ENCODE data around the gene KIAA1217.

KIAA1217 gene

DNA sequence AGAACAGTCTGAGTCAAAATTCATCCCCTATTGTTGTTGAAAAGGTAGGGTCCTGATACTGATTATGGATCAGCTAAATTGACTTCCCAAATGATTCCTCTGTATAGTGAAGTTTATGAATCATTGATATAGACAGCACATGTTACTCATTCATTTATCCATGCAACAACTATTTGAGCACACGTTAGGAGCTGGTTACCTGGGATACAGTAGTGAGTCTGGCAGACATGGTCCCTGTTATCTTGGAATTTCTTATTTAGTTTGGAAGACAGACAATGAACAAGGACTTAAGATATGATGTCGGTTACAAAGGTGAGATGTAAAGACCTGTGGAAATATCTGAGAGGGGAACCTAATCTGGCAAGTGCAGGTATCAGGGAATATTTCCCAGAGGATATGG is 28.0 kb upstream of the KIAA1217 start:
- no peak overlapping the region for H3K27ac ChIP-seq (ENCODE audit: low read depth, low read length)
- no peaks in the 10 kb centered on the region for H3K36me3 ChIP-seq (ENCODE audit: insufficient read depth, low read length)
- H3K9me3 ChIP-seq (ENCODE audit: low read length): no peaks in the 10 kb centered on the region
- H3K27me3 ChIP-seq (ENCODE audit: control insufficient read depth in 1 of 2, insufficient read depth in 2 of 2, low read length in 2 of 2): no peaks in the 10 kb centered on the region
- no peaks in the 10 kb centered on the region for H3K4me1 ChIP-seq (ENCODE audit: insufficient read depth, low read length)
- H3K4me3 ChIP-seq (ENCODE audit: low read depth in 1 of 2, low read length in 2 of 2): no peak overlapping the region
- no peak overlapping the region for H3K9ac ChIP-seq (ENCODE audit: low read length)

DNA sequence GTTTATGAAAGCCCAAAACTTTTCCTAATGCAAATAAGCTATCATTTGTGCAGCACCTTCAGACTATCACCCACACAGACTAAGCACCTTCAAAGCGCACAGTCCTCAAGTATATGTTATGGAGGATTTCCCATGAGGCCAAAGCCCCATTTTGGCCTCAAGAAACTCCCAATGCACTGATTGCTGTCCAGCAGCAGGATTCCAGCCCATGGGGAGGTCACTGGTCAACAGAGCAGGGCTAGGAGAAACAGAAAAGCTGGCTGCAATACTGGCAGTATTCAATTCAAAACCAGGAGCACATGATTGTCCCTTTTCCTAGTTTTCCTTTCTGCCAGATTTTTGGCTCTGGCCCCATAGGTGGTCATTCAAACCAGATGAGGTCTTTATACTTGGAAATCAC is 24.5 kb upstream of the KIAA1217 start:
- no peak overlapping the region for H3K27ac ChIP-seq (ENCODE audit: low read depth, low read length)
- H3K4me3 ChIP-seq (ENCODE audit: low read depth in 1 of 2, low read length in 2 of 2): no peak overlapping the region
- no peaks in the 10 kb centered on the region for H3K27me3 ChIP-seq (ENCODE audit: control insufficient read depth in 1 of 2, insufficient read depth in 2 of 2, low read length in 2 of 2)
- no peak overlapping the region for H3K9ac ChIP-seq (ENCODE audit: low read length)
- no peaks in the 10 kb centered on the region for H3K9me3 ChIP-seq (ENCODE audit: low read length)
- H3K36me3 ChIP-seq (ENCODE audit: insufficient read depth, low read length): no peaks in the 10 kb centered on the region
- no peaks in the 10 kb centered on the region for H3K4me1 ChIP-seq (ENCODE audit: insufficient read depth, low read length)

DNA sequence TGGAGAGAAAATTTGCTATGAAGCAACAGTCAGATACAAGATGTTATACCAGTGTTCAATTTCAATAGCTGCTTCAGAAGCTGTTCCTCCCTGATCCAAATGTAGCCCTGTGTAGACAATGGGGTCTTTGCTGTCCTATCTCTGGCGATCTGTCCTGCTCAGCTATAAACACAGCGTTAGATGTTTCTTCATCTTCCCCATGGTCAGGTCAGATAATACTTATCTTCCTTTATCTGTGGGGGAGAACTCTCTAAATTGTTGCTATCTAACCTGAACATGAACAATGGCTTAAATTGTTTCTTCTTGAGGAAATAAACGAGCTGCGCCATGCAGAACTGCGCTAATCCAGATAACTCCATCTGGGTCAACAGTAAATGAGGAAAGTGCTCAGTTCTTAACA is 15.6 kb upstream of the KIAA1217 start:
- Histone ChIP-seq H3K27ac (ENCODE audit: low read depth, low read length) (no peak overlapping the region), H3K4me3 (ENCODE audit: low read depth in 1 of 2, low read length in 2 of 2) (no peak overlapping the region)

DNA sequence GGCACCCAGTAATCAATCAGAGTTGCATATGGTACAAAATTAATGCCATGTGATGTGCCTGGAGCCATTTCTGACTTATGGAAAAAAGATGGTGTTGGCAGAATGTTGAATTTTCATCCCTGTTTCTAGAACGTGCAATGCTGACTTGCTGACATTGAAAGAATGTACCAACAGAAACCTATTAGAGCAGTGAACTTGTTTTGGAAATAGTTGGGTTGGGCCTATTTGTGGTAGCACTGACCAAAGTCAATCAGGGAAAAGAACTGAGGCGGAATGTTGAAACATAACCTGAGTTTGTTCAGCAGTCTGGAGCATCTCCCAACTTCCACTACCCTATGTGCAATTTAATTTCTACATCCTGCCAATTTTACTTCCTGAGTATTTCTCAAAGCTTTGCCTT is 11.7 kb upstream of the KIAA1217 start:
- no peak overlapping the region for H3K9ac ChIP-seq (ENCODE audit: low read length)

More for the DNA sequence above, 15.6 kb upstream of the KIAA1217 start:
- no peaks in the 10 kb centered on the region for H3K9me3 ChIP-seq (ENCODE audit: low read length)
- H3K9ac ChIP-seq (ENCODE audit: low read length): no peak overlapping the region
- peaks cover 6% of the 10 kb centered on the region for H3K4me1 ChIP-seq (ENCODE audit: insufficient read depth, low read length)
- no peaks in the 10 kb centered on the region for H3K27me3 ChIP-seq (ENCODE audit: control insufficient read depth in 1 of 2, insufficient read depth in 2 of 2, low read length in 2 of 2)
- no peaks in the 10 kb centered on the region for H3K36me3 ChIP-seq (ENCODE audit: insufficient read depth, low read length)

DNA sequence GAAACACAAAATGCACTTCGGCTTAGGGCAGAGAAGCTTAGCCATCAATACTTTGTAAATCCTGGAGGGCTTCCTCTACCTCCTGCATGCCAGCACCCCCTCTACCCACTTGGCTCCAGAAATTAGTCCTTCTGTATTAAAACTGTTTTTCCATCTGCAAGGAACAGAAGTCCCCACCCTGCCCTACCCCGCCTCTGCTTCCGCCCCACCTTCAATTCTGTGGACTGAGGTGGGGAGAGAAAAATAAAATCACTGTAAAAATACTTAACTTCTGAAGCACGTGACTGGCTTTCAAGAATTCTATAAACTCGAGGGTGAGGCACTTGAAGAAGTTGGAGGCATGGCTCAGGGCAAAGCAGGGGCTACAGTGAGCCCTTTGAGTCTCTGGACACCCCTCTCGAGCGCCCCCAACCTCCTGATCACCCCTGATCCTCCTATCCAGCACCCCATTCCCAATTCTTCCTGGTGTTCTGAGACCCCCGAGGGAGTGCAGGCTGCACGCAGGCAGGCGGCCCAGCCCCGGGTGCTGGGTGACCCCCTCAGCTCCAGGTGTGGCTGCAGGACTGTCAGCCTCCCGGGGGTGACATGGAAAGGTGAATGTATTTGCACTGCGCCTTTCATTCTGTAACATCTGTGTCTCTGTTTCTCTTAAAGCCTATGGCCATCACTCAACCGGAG is 7.3 kb upstream of the KIAA1217 start:
- H3K4me1 ChIP-seq (ENCODE audit: insufficient read depth, low read length): peaks cover under 1% of the 10 kb centered on the region
- H3K27me3 ChIP-seq (ENCODE audit: control insufficient read depth in 1 of 2, insufficient read depth in 2 of 2, low read length in 2 of 2): no peaks in the 10 kb centered on the region
- no peaks in the 10 kb centered on the region for H3K9me3 ChIP-seq (ENCODE audit: low read length)
- no peaks in the 10 kb centered on the region for H3K36me3 ChIP-seq (ENCODE audit: insufficient read depth, low read length)
- H3K9ac ChIP-seq (ENCODE audit: low read length): no peak overlapping the region
- no peak overlapping the region for H3K27ac ChIP-seq (ENCODE audit: low read depth, low read length)
- H3K4me3 ChIP-seq (ENCODE audit: low read depth in 1 of 2, low read length in 2 of 2): no peak overlapping the region

More for the DNA sequence above, 11.7 kb upstream of the KIAA1217 start:
- no peaks in the 10 kb centered on the region for H3K36me3 ChIP-seq (ENCODE audit: insufficient read depth, low read length)
- H3K4me1 ChIP-seq (ENCODE audit: insufficient read depth, low read length): peaks cover 6% of the 10 kb centered on the region
- H3K27ac ChIP-seq (ENCODE audit: low read depth, low read length): no peak overlapping the region
- no peaks in the 10 kb centered on the region for H3K9me3 ChIP-seq (ENCODE audit: low read length)
- no peak overlapping the region for H3K4me3 ChIP-seq (ENCODE audit: low read depth in 1 of 2, low read length in 2 of 2)
- no peaks in the 10 kb centered on the region for H3K27me3 ChIP-seq (ENCODE audit: control insufficient read depth in 1 of 2, insufficient read depth in 2 of 2, low read length in 2 of 2)

DNA sequence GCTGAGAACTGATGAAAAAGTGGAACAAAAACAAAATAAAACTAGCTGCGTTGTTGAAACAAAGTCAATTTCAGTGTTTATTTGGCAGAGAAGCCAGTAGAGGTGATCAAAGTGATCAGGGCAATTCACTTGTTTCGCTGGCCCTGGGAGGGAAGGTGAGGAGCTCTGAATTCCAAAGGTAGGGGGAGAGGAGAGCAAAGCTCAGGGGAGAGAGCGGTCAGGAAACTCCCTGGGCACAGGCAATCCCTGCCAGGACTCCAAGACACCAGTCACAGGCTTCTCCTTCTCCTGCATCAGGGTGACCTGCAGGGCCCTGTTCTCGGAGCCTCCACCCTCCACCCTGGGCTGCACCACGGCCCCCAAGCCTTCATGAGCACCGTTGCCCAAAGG is 6.8 kb upstream of the KIAA1217 start:
- Histone ChIP-seq H3K36me3 (ENCODE audit: insufficient read depth, low read length) (no peaks in the 10 kb centered on the region), H3K4me1 (ENCODE audit: insufficient read depth, low read length) (no peaks in the 10 kb centered on the region), H3K27me3 (ENCODE audit: control insufficient read depth in 1 of 2, insufficient read depth in 2 of 2, low read length in 2 of 2) (no peaks in the 10 kb centered on the region), H3K4me3 (ENCODE audit: low read depth in 1 of 2, low read length in 2 of 2) (no peak overlapping the region), H3K9me3 (ENCODE audit: low read length) (no peaks in the 10 kb centered on the region), H3K27ac (ENCODE audit: low read depth, low read length) (no peak overlapping the region), H3K9ac (ENCODE audit: low read length) (no peak overlapping the region)

DNA sequence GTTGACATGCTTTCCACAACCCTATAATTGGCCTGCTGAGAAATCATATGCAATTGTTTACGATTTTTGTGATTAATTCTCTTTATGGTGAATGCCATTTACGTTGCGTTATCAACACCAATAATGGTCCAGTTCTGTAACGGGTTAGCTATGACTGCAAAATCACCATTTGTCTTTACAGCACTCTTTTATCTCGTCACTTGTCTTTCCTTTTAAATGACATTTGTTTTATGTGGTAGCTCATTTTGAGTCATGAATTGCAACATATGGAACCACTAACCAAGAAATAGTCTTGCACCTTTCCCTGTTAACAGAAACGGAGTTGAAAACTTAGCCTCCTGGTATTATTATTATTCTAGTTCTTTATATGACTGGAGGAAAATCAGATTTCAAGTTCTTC is 3.1 kb upstream of the KIAA1217 start:
- H3K27ac ChIP-seq (ENCODE audit: low read depth, low read length): no peak overlapping the region
- H3K9me3 ChIP-seq (ENCODE audit: low read length): no peaks in the 10 kb centered on the region
- no peak overlapping the region for H3K4me3 ChIP-seq (ENCODE audit: low read depth in 1 of 2, low read length in 2 of 2)
- H3K36me3 ChIP-seq (ENCODE audit: insufficient read depth, low read length): no peaks in the 10 kb centered on the region
- peaks cover 23% of the 10 kb centered on the region for H3K4me1 ChIP-seq (ENCODE audit: insufficient read depth, low read length)
- no peak overlapping the region for H3K9ac ChIP-seq (ENCODE audit: low read length)
- no peaks in the 10 kb centered on the region for H3K27me3 ChIP-seq (ENCODE audit: control insufficient read depth in 1 of 2, insufficient read depth in 2 of 2, low read length in 2 of 2)

DNA sequence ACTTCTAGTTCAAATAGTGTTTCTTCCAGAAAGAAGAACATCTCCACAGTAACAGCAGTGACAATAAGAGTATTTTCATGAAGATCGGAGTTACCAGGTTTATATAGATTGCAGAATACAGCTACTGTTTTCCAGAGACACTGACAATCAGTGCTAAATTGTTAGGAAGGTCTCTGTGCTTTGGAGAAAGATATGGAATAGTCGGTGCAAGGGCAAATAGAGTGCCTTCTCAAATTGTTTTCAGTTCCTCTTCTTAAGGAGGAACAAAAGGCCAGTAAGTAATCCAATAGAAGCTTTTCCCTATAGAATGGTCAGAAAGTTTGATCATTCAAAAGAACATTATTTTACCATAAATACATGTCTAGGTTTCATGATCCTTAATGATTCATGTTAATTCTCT is 2.6 kb upstream of the KIAA1217 start:
- Histone ChIP-seq H3K4me1 (ENCODE audit: insufficient read depth, low read length) (peaks cover 23% of the 10 kb centered on the region), H3K27ac (ENCODE audit: low read depth, low read length) (no peak overlapping the region), H3K9ac (ENCODE audit: low read length) (no peak overlapping the region)

DNA sequence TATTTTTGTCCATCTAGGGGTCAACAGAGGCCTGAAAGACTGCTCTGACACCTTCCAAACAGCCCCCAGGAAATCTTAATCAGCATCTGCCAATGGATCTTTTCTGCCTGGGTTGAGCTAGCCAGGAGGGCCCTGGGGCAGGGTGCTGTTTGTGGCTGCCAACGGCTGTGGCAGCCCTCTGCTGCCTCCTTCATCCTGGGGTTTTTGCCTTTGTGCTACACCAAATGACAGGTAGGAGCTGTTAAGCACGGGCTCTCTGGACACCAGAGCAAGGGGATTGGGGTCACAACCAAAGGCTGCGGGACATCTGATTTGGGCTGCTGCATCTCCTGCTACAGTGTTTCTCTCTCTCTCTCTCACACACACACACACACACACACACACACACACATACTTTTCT is 2.0 kb upstream of the KIAA1217 start:
- H3K4me1 ChIP-seq (ENCODE audit: insufficient read depth, low read length): peaks cover 23% of the 10 kb centered on the region
- no peak overlapping the region for H3K4me3 ChIP-seq (ENCODE audit: low read depth in 1 of 2, low read length in 2 of 2)
- no peaks in the 10 kb centered on the region for H3K27me3 ChIP-seq (ENCODE audit: control insufficient read depth in 1 of 2, insufficient read depth in 2 of 2, low read length in 2 of 2)
- H3K36me3 ChIP-seq (ENCODE audit: insufficient read depth, low read length): no peaks in the 10 kb centered on the region
- H3K27ac ChIP-seq (ENCODE audit: low read depth, low read length): no peak overlapping the region
- H3K9me3 ChIP-seq (ENCODE audit: low read length): no peaks in the 10 kb centered on the region
- H3K9ac ChIP-seq (ENCODE audit: low read length): no peak overlapping the region

More for the DNA sequence above, 2.6 kb upstream of the KIAA1217 start:
- Histone ChIP-seq H3K9me3 (ENCODE audit: low read length) (no peaks in the 10 kb centered on the region), H3K27me3 (ENCODE audit: control insufficient read depth in 1 of 2, insufficient read depth in 2 of 2, low read length in 2 of 2) (no peaks in the 10 kb centered on the region), H3K36me3 (ENCODE audit: insufficient read depth, low read length) (no peaks in the 10 kb centered on the region), H3K4me3 (ENCODE audit: low read depth in 1 of 2, low read length in 2 of 2) (no peak overlapping the region)

DNA sequence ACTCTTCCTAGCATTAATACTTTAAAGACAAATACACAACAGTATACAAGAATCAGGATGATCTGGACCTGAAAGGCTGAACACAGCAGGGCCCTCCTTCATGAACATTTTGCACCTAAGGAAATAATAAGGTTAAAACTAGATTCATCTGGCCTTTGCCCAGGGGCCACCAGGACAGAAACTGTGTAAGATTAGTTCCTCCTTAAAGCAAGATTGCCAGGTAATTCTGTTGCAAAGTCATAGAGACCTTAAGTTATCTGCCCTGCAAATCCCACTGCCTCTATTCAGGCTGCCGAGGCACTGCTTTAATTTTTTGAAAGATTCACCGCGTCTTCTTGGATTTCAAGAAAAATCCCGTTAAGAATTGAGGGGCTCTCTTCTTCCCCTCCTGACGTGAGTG is 1.6 kb upstream of the KIAA1217 start:
- H3K9me3 ChIP-seq (ENCODE audit: low read length): no peaks in the 10 kb centered on the region
- no peak overlapping the region for H3K4me3 ChIP-seq (ENCODE audit: low read depth in 1 of 2, low read length in 2 of 2)
- H3K27me3 ChIP-seq (ENCODE audit: control insufficient read depth in 1 of 2, insufficient read depth in 2 of 2, low read length in 2 of 2): no peaks in the 10 kb centered on the region
- no peak overlapping the region for H3K27ac ChIP-seq (ENCODE audit: low read depth, low read length)
- peaks cover 23% of the 10 kb centered on the region for H3K4me1 ChIP-seq (ENCODE audit: insufficient read depth, low read length)
- no peaks in the 10 kb centered on the region for H3K36me3 ChIP-seq (ENCODE audit: insufficient read depth, low read length)
- no peak overlapping the region for H3K9ac ChIP-seq (ENCODE audit: low read length)

DNA sequence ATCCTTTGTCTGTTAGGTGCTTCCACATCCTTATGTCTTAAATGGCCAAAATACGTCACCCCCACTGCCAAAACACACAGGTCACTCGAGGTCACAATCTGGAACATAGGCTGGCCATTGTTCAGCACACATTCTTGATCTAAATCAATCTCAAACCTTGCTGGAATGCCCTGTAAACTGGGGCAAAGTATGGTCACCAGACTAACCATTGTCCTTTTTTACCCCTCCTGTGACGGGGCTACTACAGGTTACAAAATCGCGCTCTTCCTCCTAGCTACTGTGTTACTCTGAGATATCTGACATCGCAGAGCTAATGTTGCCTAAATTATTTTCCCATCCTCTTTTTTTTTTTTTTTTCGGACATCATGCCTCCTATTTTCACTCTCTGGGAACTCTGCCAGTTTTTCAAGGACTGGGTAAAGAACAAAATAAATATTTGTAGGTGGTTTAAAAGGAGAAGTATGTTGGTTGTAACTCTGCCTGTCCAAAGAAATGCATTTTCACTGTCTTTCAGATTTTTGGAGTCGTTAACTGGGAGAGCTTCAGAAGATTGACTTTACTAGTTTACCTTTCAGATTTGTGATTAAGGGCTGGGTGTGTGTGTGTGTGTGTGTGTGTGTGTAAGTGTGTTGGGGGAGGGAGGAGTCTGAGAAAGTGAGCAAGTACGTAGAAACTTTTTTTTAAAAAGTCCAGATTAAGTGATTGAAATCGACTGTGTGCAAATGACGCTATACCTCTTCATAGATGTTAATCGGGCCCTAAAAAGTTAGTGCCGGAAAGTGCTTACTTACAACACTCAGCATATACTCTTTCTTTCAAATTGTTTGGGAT is 942 bp upstream of the KIAA1217 start:
- Histone ChIP-seq H3K27ac (ENCODE audit: low read depth, low read length) (peak overlapping the region; percentile 73), H3K9me3 (ENCODE audit: low read length) (no peaks in the 10 kb centered on the region), H3K4me1 (ENCODE audit: insufficient read depth, low read length) (peaks cover 23% of the 10 kb centered on the region), H3K4me3 (ENCODE audit: low read depth in 1 of 2, low read length in 2 of 2) (peak overlapping the region in 1 of 2 donors; percentile 91), H3K9ac (ENCODE audit: low read length) (peak overlapping the region; percentile 74), H3K36me3 (ENCODE audit: insufficient read depth, low read length) (no peaks in the 10 kb centered on the region), H3K27me3 (ENCODE audit: control insufficient read depth in 1 of 2, insufficient read depth in 2 of 2, low read length in 2 of 2) (no peaks in the 10 kb centered on the region)

DNA sequence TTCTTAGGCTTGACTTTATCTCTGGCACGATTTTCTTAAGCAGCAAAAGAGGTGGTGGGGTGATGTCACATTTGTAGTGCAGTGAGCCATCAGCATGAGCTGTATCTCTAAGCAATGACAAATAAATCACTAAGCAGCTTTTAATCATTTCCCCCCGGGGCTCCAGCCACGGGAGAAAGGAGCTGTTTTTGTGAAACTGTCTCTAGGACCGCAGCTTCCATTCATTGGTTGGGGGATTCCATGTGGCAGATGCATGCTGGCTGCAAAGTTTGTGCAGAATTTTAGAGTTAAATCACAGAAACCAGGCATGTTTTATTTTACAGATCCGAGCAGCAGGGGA is 464 bp downstream of the KIAA1217 start:
- peaks cover 23% of the 10 kb centered on the region for H3K4me1 ChIP-seq (ENCODE audit: insufficient read depth, low read length)
- peak overlapping the region; percentile 74 for H3K9ac ChIP-seq (ENCODE audit: low read length)
- H3K36me3 ChIP-seq (ENCODE audit: insufficient read depth, low read length): no peaks in the 10 kb centered on the region
- peak overlapping the region; percentile 73 for H3K27ac ChIP-seq (ENCODE audit: low read depth, low read length)
- H3K4me3 ChIP-seq (ENCODE audit: low read depth in 1 of 2, low read length in 2 of 2): peak overlapping the region; percentile 9 to 91
- no peaks in the 10 kb centered on the region for H3K27me3 ChIP-seq (ENCODE audit: control insufficient read depth in 1 of 2, insufficient read depth in 2 of 2, low read length in 2 of 2)
- no peaks in the 10 kb centered on the region for H3K9me3 ChIP-seq (ENCODE audit: low read length)

All from muscle layer of colon (tissue), 2 donors.